IMR-90 (cell line): Measurements from ENCODE around the gene SIPA1L3.

Source experiments
- CEBPB ChIP-seq: IDR thresholded peaks from 2 replicates; pipeline ENCODE4 v1.6.1; 2012; ENCODE audit warnings: low read depth, low read length, improper control_type of control experiment
- CHD1 ChIP-seq: IDR thresholded peaks from 2 replicates; pipeline ENCODE4 v1.6.1; 2012; ENCODE audit warnings: low read depth, low read length, improper control_type of control experiment
- MAFK ChIP-seq: IDR thresholded peaks from 2 replicates; pipeline ENCODE4 v1.6.1; 2012; ENCODE audit warnings: low read depth, low read length, improper control_type of control experiment
- NFE2L2 ChIP-seq: fragments of 150-350 bp; IDR thresholded peaks from 2 replicates; pipeline ENCODE4 v1.6.1; 2016; ENCODE audit warnings: low read depth, mild to moderate bottlenecking, low read length
- POLR2A ChIP-seq: IDR thresholded peaks from 2 replicates; pipeline ENCODE4 v1.6.1; 2012; ENCODE audit warnings: mild to moderate bottlenecking, low read depth, low read length
- RAD21 ChIP-seq: IDR thresholded peaks from 2 replicates; pipeline ENCODE4 v1.6.1; 2012; ENCODE audit warnings: low read length, improper control_type of control experiment
- SMC3 ChIP-seq: fragments of 150-350 bp; IDR thresholded peaks from 2 replicates; pipeline ENCODE4 v1.6.1; 2016; ENCODE audit warnings: low read depth, mild to moderate bottlenecking, antibody characterized with exemption, low read length, moderate library complexity
- TF ChIP-seq, protein P1 (sequence below): conservative IDR thresholded peaks from 2 replicates; pipeline ENCODE4 v1.5.1; 2012; ENCODE audit warnings: mild to moderate bottlenecking, low read depth, low read length, improper control_type of control experiment

GRCh38 chr19:38093154-38093553, 186.1 kb downstream of the SIPA1L3 start:
- TF ChIP-seq, protein P1, sequence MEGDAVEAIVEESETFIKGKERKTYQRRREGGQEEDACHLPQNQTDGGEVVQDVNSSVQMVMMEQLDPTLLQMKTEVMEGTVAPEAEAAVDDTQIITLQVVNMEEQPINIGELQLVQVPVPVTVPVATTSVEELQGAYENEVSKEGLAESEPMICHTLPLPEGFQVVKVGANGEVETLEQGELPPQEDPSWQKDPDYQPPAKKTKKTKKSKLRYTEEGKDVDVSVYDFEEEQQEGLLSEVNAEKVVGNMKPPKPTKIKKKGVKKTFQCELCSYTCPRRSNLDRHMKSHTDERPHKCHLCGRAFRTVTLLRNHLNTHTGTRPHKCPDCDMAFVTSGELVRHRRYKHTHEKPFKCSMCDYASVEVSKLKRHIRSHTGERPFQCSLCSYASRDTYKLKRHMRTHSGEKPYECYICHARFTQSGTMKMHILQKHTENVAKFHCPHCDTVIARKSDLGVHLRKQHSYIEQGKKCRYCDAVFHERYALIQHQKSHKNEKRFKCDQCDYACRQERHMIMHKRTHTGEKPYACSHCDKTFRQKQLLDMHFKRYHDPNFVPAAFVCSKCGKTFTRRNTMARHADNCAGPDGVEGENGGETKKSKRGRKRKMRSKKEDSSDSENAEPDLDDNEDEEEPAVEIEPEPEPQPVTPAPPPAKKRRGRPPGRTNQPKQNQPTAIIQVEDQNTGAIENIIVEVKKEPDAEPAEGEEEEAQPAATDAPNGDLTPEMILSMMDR = no peak
- TF ChIP-seq MAFK (no peak), NFE2L2 (no peak), CEBPB (no peak), CHD1 (no peak), POLR2A (no peak), SMC3 (no peak), RAD21 (no peak)
